Measurements from ENCODE around the gene SNN. TPM values are rescaled to one million over a fixed set of nuclear protein-coding genes. Genes with fewer than 3 reads are reported as not detected.

Gene SNN
- total RNA-seq, 1 experiment from 2014 or later, result 26.0 TPM

- BruUV-seq (replicated peaks), result no TSS peak
- Mint-ChIP-seq H3K9me3 (ENCODE audit: low read depth, unreplicated experiment) (no peaks in the 10 kb centered on the region), H3K4me1 (ENCODE audit: low read depth, unreplicated experiment) (peaks cover 48% of the 10 kb centered on the region), H3K27me3 (ENCODE audit: unreplicated experiment) (no peaks in the 10 kb centered on the region), H3K27ac (ENCODE audit: unreplicated experiment) (no peak overlapping the region), H3K36me3 (ENCODE audit: insufficient read depth, unreplicated experiment) (peaks cover 51% of the 10 kb centered on the region), H3K4me3 (ENCODE audit: low read depth, unreplicated experiment) (peak overlapping the region; percentile 61)
- no peak for TF ChIP-seq CTCF (IDR thresholded peaks at IDR 0.05; ENCODE audit: unreplicated experiment)
- CTCF ChIA-PET, result interaction anchor here (1.0 kb wide), 1 partner anchor 10 kb away, joined by 3 read pairs; no protein-coding TSS in a partner anchor
- intact Hi-C loops (cut with micrococcal nuclease; ENCODE audit: unreplicated experiment), result loop anchor here (10.0 kb wide), 1 partner anchor 266 kb away; no protein-coding TSS in a partner anchor
- DNase-seq, result no peak
Measured at GRCh38 chr16:11670171-11671131, 2.2 kb downstream of the SNN start.

GRCh38 chr16:11671271-11671670 is 3.0 kb downstream of the SNN start:
- no TSS peak for BruUV-seq (replicated peaks)
- Mint-ChIP-seq H3K36me3 (ENCODE audit: insufficient read depth, unreplicated experiment) (peaks cover 57% of the 10 kb centered on the region), H3K4me1 (ENCODE audit: low read depth, unreplicated experiment) (peaks cover 56% of the 10 kb centered on the region), H3K27me3 (ENCODE audit: unreplicated experiment) (no peaks in the 10 kb centered on the region), H3K4me3 (ENCODE audit: low read depth, unreplicated experiment) (no peak overlapping the region), H3K27ac (ENCODE audit: unreplicated experiment) (no peak overlapping the region), H3K9me3 (ENCODE audit: low read depth, unreplicated experiment) (no peaks in the 10 kb centered on the region)
- intact Hi-C loops (cut with micrococcal nuclease; ENCODE audit: unreplicated experiment), result loop anchor here (10.0 kb wide), 1 partner anchor 266 kb away; no protein-coding TSS in a partner anchor
- TF ChIP-seq CTCF (IDR thresholded peaks at IDR 0.05; ENCODE audit: unreplicated experiment), result no peak
- no peak for DNase-seq
- CTCF ChIA-PET, result interaction anchor here (0.7 kb wide), 1 partner anchor 264 kb away, joined by 3 read pairs; no protein-coding TSS in a partner anchor

- no peak overlapping the region for H3K4me3 Mint-ChIP-seq (ENCODE audit: low read depth, unreplicated experiment)
- peaks cover 56% of the 10 kb centered on the region for H3K4me1 Mint-ChIP-seq (ENCODE audit: low read depth, unreplicated experiment)
- intact Hi-C loops (cut with micrococcal nuclease; ENCODE audit: unreplicated experiment), result loop anchor here (10.0 kb wide), 1 partner anchor 267 kb away; no protein-coding TSS in a partner anchor
- DNase-seq, result no peak
- no peaks in the 10 kb centered on the region for H3K27me3 Mint-ChIP-seq (ENCODE audit: unreplicated experiment)
- no TSS peak for BruUV-seq (replicated peaks)
- H3K36me3 Mint-ChIP-seq (ENCODE audit: insufficient read depth, unreplicated experiment), result peaks cover 60% of the 10 kb centered on the region
- H3K9me3 Mint-ChIP-seq (ENCODE audit: low read depth, unreplicated experiment), result no peaks in the 10 kb centered on the region
- no peak for TF ChIP-seq CTCF (IDR thresholded peaks at IDR 0.05; ENCODE audit: unreplicated experiment)
- CTCF ChIA-PET, result interaction anchor here (0.7 kb wide), 1 partner anchor 264 kb away, joined by 3 read pairs; no protein-coding TSS in a partner anchor
- H3K27ac Mint-ChIP-seq (ENCODE audit: unreplicated experiment), result no peak overlapping the region
Measured at GRCh38 chr16:11671676-11672075, 3.4 kb downstream of the SNN start.

GRCh38 chr16:11672206-11673090 is 4.2 kb downstream of the SNN start:
- Mint-ChIP-seq H3K27ac (ENCODE audit: unreplicated experiment) (no peak overlapping the region), H3K36me3 (ENCODE audit: insufficient read depth, unreplicated experiment) (peaks cover 55% of the 10 kb centered on the region), H3K27me3 (ENCODE audit: unreplicated experiment) (no peaks in the 10 kb centered on the region), H3K4me1 (ENCODE audit: low read depth, unreplicated experiment) (peaks cover 62% of the 10 kb centered on the region), H3K4me3 (ENCODE audit: low read depth, unreplicated experiment) (no peak overlapping the region), H3K9me3 (ENCODE audit: low read depth, unreplicated experiment) (no peaks in the 10 kb centered on the region)
- no peak for DNase-seq
- intact Hi-C loops (cut with micrococcal nuclease; ENCODE audit: unreplicated experiment), result loop anchor here (10.0 kb wide), 1 partner anchor 268 kb away; no protein-coding TSS in a partner anchor
- TF ChIP-seq CTCF (IDR thresholded peaks at IDR 0.05; ENCODE audit: unreplicated experiment), result no peak
- no TSS peak for BruUV-seq (replicated peaks)
- CTCF ChIA-PET, result interaction anchor here (0.7 kb wide), 1 partner anchor 265 kb away, joined by 3 read pairs; no protein-coding TSS in a partner anchor

Data from Calu3 (cell line).